Endodermal cell (in vitro differentiated cells): ENCODE measurements around the gene UPB1. TPM values are rescaled to one million over a fixed set of nuclear protein-coding genes. Genes with fewer than 3 reads are reported as not detected.

ENCODE experiments used
- DNase-seq: peaks from one replicate; pipeline ENCODE4 v3.0.0-alpha.2; 2017
- H3K27ac ChIP-seq: 2 replicates; pipeline ENCODE4 v1.5.1; 2013; ENCODE audit warnings: mild to moderate bottlenecking, low read depth, low read length, moderate library complexity
- H3K27me3 ChIP-seq: 2 replicates; pipeline ENCODE4 v1.6.1; 2013; ENCODE audit warnings: mild to moderate bottlenecking, low read length, moderate library complexity; ENCODE audit not compliant: insufficient read depth, control insufficient read depth, poor library complexity, severe bottlenecking
- H3K36me3 ChIP-seq: 2 replicates; pipeline ENCODE4 v1.7.0; 2013; ENCODE audit warnings: mild to moderate bottlenecking, low read length, moderate library complexity; ENCODE audit not compliant: control insufficient read depth, insufficient read depth
- H3K4me1 ChIP-seq: one replicate; pipeline ENCODE4 v1.7.0; 2013; ENCODE audit warnings: low read length; ENCODE audit not compliant: control insufficient read depth, insufficient read depth
- H3K4me3 ChIP-seq: 2 replicates; pipeline ENCODE4 v1.5.1; 2013; ENCODE audit warnings: mild to moderate bottlenecking, low read length, moderate library complexity
- H3K9ac ChIP-seq: 2 replicates; pipeline ENCODE4 v1.6.1; 2013; ENCODE audit warnings: mild to moderate bottlenecking, low read length, moderate library complexity; ENCODE audit not compliant: poor library complexity, severe bottlenecking; ENCODE audit errors: extremely low read depth
- H3K9me3 ChIP-seq: 2 replicates; pipeline ENCODE4 v1.6.1; 2013; ENCODE audit warnings: mild to moderate bottlenecking, low read length, moderate library complexity; ENCODE audit not compliant: control insufficient read depth
- H3K27ac Mint-ChIP-seq: 2 replicates; pipeline ENCODE4 v1.8.0; 2020; ENCODE audit warnings: mixed read lengths
- H3K27me3 Mint-ChIP-seq: 2 replicates; pipeline ENCODE4 v1.8.0; 2021; ENCODE audit warnings: mild to moderate bottlenecking, mixed read lengths; ENCODE audit not compliant: insufficient read depth
- H3K36me3 Mint-ChIP-seq: 2 replicates; pipeline ENCODE4 v1.8.0; 2020; ENCODE audit warnings: low read depth, mixed read lengths
- H3K4me1 Mint-ChIP-seq: 2 replicates; pipeline ENCODE4 v1.8.0; 2020; ENCODE audit warnings: mixed read lengths
- H3K4me3 Mint-ChIP-seq: 2 replicates; pipeline ENCODE4 v1.8.0; 2020; ENCODE audit warnings: mild to moderate bottlenecking, moderate library complexity, mixed read lengths
- H3K9me3 Mint-ChIP-seq: 2 replicates; pipeline ENCODE4 v1.8.0; 2020; ENCODE audit warnings: mild to moderate bottlenecking, mixed read lengths
- WGBS, 2 experiments: methylation state at CpG; one replicate each; pipeline versions ENCODE4 v1.1.5 to v1.1.7; 2013; ENCODE audit warnings: missing lambda C conversion rate in 2 of 2, mixed read lengths in 1 of 2; ENCODE audit not compliant: insufficient coverage in 1 of 2, insufficient read length in 1 of 2; 5-methylcytosine and 5-hydroxymethylcytosine counted together
- total RNA-seq, 2 donors: library from RNA; stranded (reverse); fragmentation: NEBNext Ultra II Directional in 1 of 2; extraction: Animal tissue kit (Norgen Biotek cat#: 25700) in 1 of 2; gene quantifications; 2 replicates in 1 of 2; 3 replicates in 1 of 2; pipeline ENCODE4 v1.2.1, GENCODE V29; 2021
- TF ChIP-seq, protein P1 (sequence below): fragments of 200-600 bp; sonication (generic); conservative IDR thresholded peaks from 2 replicates; pipeline ENCODE4 v1.5.0; 2021; ENCODE audit warnings: antibody characterized with exemption, mild to moderate bottlenecking

UPB1 gene
- total RNA-seq, 2 donors from 2014 or later: 0.40 TPM; not detected in 1

DNA sequence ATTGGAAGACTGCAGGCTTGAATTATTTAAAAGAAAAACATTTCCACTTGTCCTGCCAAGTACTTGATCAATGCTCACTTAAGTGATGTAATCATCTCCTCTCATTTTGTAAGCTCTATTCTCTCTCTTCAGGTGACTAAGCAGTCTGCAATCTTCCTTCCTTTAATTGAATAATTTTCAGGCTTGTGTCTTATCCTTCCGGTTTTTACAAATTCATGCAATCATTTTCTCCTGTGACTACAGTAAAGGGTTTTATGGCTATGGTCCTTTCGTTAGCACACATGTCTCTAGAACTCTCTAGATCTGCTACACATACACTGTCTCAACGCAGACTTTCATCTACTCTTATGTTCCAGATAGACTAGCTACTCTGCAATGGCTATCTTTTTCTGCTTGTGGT lies 12.6 kb upstream of the UPB1 start:
- Mint-ChIP-seq H3K36me3 (no peaks in the 10 kb centered on the region), H3K4me3 (no peak overlapping the region), H3K4me1 (peaks cover 2% of the 10 kb centered on the region), H3K27ac (no peak overlapping the region), H3K27me3 (no peaks in the 10 kb centered on the region), H3K9me3 (no peaks in the 10 kb centered on the region)
- WGBS, 2 experiments: 91 to 94% methylated on average over 3 of the region's 3 CpGs
- Histone ChIP-seq H3K9me3 (no peaks in the 10 kb centered on the region), H3K27me3 (no peaks in the 10 kb centered on the region), H3K9ac (no peak overlapping the region), H3K27ac (no peak overlapping the region), H3K36me3 (no peaks in the 10 kb centered on the region), H3K4me3 (no peak overlapping the region), H3K4me1 (no peaks in the 10 kb centered on the region)
- TF ChIP-seq, protein P1, sequence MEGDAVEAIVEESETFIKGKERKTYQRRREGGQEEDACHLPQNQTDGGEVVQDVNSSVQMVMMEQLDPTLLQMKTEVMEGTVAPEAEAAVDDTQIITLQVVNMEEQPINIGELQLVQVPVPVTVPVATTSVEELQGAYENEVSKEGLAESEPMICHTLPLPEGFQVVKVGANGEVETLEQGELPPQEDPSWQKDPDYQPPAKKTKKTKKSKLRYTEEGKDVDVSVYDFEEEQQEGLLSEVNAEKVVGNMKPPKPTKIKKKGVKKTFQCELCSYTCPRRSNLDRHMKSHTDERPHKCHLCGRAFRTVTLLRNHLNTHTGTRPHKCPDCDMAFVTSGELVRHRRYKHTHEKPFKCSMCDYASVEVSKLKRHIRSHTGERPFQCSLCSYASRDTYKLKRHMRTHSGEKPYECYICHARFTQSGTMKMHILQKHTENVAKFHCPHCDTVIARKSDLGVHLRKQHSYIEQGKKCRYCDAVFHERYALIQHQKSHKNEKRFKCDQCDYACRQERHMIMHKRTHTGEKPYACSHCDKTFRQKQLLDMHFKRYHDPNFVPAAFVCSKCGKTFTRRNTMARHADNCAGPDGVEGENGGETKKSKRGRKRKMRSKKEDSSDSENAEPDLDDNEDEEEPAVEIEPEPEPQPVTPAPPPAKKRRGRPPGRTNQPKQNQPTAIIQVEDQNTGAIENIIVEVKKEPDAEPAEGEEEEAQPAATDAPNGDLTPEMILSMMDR: no peak
- DNase-seq: no peak

- no peaks in the 10 kb centered on the region for H3K36me3 Mint-ChIP-seq
- H3K27me3 Mint-ChIP-seq: no peaks in the 10 kb centered on the region
- H3K4me3 Mint-ChIP-seq: no peak overlapping the region
- H3K4me1 Mint-ChIP-seq: peaks cover 2% of the 10 kb centered on the region
- Histone ChIP-seq H3K9ac (no peak overlapping the region), H3K27ac (no peak overlapping the region), H3K9me3 (no peaks in the 10 kb centered on the region), H3K4me3 (no peak overlapping the region), H3K4me1 (no peaks in the 10 kb centered on the region), H3K36me3 (no peaks in the 10 kb centered on the region), H3K27me3 (no peaks in the 10 kb centered on the region)
- no peak overlapping the region for H3K27ac Mint-ChIP-seq
- 94 to 100% methylated on average over 2 of the region's 2 CpGs for WGBS, 2 experiments
- TF ChIP-seq, protein P1: no peak
- no peak for DNase-seq
- H3K9me3 Mint-ChIP-seq: no peaks in the 10 kb centered on the region
Observed at GRCh38 chr22:24482998-24483397, 12.1 kb upstream of the UPB1 start.

GRCh38 chr22:24483976-24484545 lies 11.1 kb upstream of the UPB1 start:
- DNase-seq: no peak
- Histone ChIP-seq H3K9ac (no peak overlapping the region), H3K36me3 (no peaks in the 10 kb centered on the region), H3K4me3 (no peak overlapping the region), H3K4me1 (no peaks in the 10 kb centered on the region), H3K9me3 (no peaks in the 10 kb centered on the region), H3K27ac (no peak overlapping the region), H3K27me3 (no peaks in the 10 kb centered on the region)
- no peaks in the 10 kb centered on the region for H3K27me3 Mint-ChIP-seq
- H3K4me3 Mint-ChIP-seq: no peak overlapping the region
- TF ChIP-seq, protein P1: no peak
- peaks cover 2% of the 10 kb centered on the region for H3K4me1 Mint-ChIP-seq
- no peaks in the 10 kb centered on the region for H3K9me3 Mint-ChIP-seq
- H3K36me3 Mint-ChIP-seq: no peaks in the 10 kb centered on the region
- H3K27ac Mint-ChIP-seq: no peak overlapping the region
- 74 to 81% methylated on average over 4 to 5 of the region's 5 CpGs for WGBS, 2 experiments
